Hematopoietic multipotent progenitor cell treated with erythropoietin and hydrocortisone succinate and interleukin-3 and kit ligand, for 8 days (in vitro differentiated cells): ENCODE results near the gene MAP2.

Source experiments
- DNase-seq: peaks from one replicate; pipeline ENCODE4 v3.0.0-alpha.2; 2015

MAP2 gene

DNA sequence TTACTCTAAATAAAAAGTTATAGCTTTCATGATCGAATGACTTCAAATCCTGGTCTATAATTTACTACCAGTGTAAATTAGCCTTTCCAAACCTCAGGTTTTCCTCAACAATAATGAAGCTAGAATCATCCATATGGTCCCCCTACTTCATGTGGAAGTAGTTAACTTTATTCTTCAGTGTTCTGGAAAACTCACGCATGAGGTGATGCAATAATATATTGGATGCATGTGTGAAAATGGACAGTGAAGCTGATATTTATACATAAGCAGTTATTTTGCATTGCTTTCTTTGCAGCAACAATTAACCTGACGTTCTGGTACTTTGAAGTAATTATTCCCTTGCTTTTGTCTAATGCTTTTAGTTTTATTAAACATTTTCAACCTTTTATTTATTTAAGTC, 329.2 kb downstream of the MAP2 start:
- no peak for DNase-seq

DNA sequence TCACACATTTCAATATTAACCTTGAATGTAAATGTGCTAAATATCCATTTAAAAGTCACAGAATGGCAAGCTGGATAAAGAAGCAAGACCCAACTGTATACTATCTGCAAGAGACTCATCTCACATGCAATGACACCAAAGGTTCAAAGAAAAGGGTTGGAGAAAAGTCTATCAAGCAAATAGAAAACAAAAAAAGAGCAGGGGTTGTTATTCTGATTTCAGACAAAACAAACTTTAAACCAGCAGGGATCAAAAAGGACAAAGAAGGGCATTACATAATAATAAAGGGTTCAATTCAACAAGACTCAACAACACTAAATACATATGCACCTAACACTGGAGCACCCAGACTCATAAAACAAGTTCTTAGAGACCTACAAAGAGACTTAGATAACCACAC, 333.3 kb downstream of the MAP2 start:
- DNase-seq, result no peak

GRCh38 chr2:209761566-209761965, 337.7 kb downstream of the MAP2 start:
- no peak for DNase-seq

DNA sequence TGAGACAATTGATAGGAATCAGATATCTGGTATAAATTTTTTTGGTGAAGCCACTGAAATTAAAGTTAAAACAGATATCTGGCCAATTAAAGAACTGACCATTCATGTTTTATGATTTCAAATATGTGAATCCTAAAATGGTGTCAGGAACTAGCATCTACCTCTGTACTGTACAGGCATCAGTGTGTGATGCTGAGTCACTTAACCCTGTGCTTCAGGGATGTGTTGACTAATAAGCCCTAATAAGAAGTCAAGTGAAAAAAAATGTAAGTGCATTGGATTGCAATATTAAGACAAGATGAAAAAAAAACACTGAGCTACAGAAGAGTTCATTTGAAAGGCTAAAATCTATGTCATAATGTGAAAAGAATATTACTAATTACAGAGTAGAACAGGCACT, 338.7 kb downstream of the MAP2 start:
- no peak for DNase-seq

DNA sequence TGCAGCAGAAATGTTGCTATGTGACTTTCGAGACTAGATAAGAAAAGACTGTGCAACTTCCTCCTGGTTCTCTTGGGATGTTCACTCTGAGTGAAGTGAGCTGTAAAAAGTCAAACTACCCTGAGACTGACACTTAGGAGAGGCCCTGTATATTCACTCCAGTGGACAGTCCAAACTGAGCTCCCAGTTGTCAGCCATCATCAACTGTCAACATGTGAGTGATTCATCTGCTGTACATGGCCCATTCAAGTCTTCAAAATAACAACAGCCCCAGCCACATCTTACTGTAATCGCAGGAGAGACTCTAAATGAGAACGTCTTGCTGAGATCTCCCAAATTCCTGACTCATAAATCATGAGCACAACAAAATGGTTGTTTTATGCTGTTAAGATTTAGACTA, 339.3 kb downstream of the MAP2 start:
- no peak for DNase-seq

- DNase-seq, result no peak
Measured at GRCh38 chr2:209766613-209767012, 342.8 kb downstream of the MAP2 start.

GRCh38 chr2:209767316-209767715, 343.5 kb downstream of the MAP2 start:
- no peak for DNase-seq

- DNase-seq, result no peak
Measured at GRCh38 chr2:209768557-209768956, 344.7 kb downstream of the MAP2 start.

GRCh38 chr2:209771474-209772289, 347.8 kb downstream of the MAP2 start, which contains the start of gene UNC80:
UNC80 (plus strand) TSS chr2:209771832; CDS start chr2:209772073, 241 bp downstream.
- peak; percentile 9 for DNase-seq

- no peak for DNase-seq
Measured at GRCh38 chr2:209772290-209772685, 348.4 kb downstream of the MAP2 start.

DNA sequence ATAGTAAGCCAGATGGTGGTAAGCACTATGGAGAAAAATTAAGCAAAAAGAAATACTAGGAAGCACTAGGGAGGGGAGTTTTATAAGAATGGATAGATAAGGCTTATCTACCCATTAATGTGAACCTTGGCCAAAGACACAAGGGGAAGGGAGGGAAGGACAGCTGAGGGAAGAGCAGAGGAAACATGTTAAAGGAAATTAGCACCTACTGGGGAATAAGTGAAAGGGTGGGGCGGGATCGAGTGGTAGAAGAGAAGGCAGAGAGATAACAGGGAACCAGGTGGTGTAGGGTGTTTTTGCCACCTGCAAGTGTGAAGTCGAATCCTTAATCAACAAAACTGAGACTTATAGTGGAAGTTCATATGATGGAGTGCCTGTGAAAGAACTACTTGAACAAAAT, 349.5 kb downstream of the MAP2 start:
- DNase-seq, result no peak
